Hypothalamus (tissue), 51 donors: Measurements from ENCODE around the gene GPRC5B.

Source experiments
- DNase-seq, 51 donors: peaks; one replicate each; lab custom pipeline; 2025; lab: John Stamatoyannopoulos, UW

GPRC5B gene

GRCh38 chr16:19829844-19830692 lies 54.6 kb downstream of the GPRC5B start:
- DNase-seq, result no peak

GRCh38 chr16:19824216-19824615 lies 60.4 kb downstream of the GPRC5B start:
- no peak for DNase-seq

- DNase-seq, result no peak
Measured at GRCh38 chr16:19823322-19823721, 61.3 kb downstream of the GPRC5B start.

GRCh38 chr16:19822533-19822932 lies 62.1 kb downstream of the GPRC5B start:
- no peak for DNase-seq

- DNase-seq, result no peak
Measured at GRCh38 chr16:19817875-19818274, 66.8 kb downstream of the GPRC5B start.

GRCh38 chr16:19817122-19817521 lies 67.5 kb downstream of the GPRC5B start:
- no peak for DNase-seq

GRCh38 chr16:19815418-19815817 lies 69.2 kb downstream of the GPRC5B start:
- no peak for DNase-seq

GRCh38 chr16:19812986-19813385 lies 71.7 kb downstream of the GPRC5B start:
- DNase-seq, result no peak

GRCh38 chr16:19810817-19811731 lies 73.6 kb downstream of the GPRC5B start:
- DNase-seq, result no peak

GRCh38 chr16:19809693-19810092 lies 75.0 kb downstream of the GPRC5B start:
- DNase-seq, result no peak

GRCh38 chr16:19809121-19809635 lies 75.5 kb downstream of the GPRC5B start:
- peak in 2 of 51 donors; percentile 8 to 13 for DNase-seq

- DNase-seq, result peak in 22 of 51 donors; percentile 6 to 66 (median 42)
Measured at GRCh38 chr16:19808061-19808641, 76.5 kb downstream of the GPRC5B start.
